Skin epidermis (tissue), 12 donors: Measurements from ENCODE around the gene NPAS2.

Experiments used
- H3K27ac ChIP-seq, 21 experiments: fragments of 200-600 bp; sonication (generic) in 11 of 21; one replicate each; pipeline ENCODE4 v1.5.0; 2020; ENCODE audit warnings: mild to moderate bottlenecking in 3 of 21, inconsistent platforms in 2 of 21, moderate library complexity in 2 of 21
- H3K4me3 ChIP-seq, 7 experiments: fragments of 200-600 bp; sonication (generic) in 2 of 7; one replicate each; pipeline ENCODE4 v1.5.0; 2020; ENCODE audit warnings: inconsistent platforms in 2 of 7, mild to moderate bottlenecking in 2 of 7, moderate library complexity in 1 of 7

Gene NPAS2

DNA sequence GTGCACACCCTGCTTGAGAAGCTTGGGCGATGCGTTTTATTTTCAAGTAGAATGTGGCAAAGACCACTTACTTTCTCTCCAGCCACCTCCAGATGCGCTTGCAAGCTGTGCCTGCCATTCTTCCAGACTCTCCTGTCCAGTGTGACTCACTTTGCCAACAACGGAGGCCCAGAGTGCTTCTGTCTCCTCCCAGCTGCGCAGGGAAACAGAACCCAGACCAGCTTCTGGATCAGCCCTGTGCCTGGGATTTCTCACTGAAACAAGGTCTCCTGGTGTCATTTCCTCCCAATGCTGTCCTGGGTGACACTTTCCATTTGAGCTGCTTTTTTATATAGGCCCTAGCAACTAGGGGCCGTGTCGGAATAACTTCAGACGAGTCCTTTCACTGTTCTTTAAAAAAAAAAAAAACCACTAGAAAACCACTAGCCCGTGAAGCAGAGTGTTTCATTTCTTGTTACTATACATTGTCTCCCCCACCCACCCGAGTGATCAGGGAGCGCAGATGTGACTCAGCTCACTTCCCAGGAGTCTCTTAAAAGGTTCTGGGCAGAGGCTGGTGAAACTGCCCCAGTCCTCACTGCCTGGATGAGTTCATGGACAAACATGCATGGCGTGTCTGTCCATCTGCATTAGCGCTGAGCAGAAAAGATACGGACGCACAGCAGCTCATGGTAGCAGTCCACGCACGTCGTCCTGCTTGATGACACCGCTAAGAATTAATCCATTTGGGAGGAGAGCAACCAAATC lies 156.9 kb downstream of the NPAS2 start:
- Histone ChIP-seq H3K27ac (no peak overlapping the region), H3K4me3 (no peak overlapping the region)

GRCh38 chr2:100977511-100977910 lies 157.6 kb downstream of the NPAS2 start:
- Histone ChIP-seq H3K4me3 (no peak overlapping the region), H3K27ac (no peak overlapping the region)

DNA sequence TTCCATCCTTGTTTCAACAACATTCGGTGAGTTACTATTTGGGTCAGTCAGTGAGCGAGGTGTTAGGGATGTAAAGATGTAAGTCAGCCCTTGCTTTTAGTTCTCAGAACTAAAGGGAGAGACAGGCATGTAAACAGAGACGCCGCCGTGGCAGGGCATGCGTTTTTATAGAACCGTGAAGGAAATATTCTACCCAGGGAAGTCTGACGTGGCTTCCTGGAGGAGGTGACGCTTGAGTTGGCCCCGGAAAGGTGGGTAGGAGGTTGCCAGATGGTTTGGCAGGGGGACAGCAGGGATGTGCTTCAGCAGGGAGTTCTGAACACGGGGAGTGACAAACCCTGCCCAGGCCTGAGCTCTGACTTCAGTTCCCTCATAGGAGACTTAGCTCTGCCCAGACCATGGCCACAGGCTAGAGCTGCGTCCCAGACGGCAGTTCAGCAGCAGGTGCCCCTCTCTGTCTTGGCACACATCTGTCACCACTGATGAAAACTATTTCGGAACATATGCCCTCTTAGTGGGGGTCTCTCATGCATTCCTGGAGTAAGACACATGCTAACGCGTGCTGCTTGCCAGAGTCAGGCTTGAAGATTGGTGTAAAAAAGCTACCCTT lies 158.7 kb downstream of the NPAS2 start:
- Histone ChIP-seq H3K4me3 (no peak overlapping the region), H3K27ac (no peak overlapping the region)

DNA sequence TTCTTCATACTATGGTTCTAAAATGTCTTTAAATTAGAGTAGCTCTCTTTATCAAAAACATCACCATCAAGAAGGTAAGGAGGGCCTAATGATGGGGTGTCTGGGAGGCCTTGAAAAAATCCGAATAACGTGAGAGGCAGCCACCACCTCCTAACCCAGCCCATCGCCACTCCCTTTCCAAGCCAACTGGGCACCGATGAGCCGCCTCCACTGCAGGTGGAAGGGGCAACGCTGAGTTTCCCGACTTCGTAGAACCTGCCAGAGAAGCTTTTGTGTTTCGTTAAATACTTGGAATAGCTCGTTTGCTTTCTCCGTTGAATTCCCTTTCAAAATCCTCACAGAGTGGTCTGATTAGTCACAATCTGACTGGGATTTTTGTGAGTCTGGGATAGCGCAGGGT lies 160.1 kb downstream of the NPAS2 start:
- Histone ChIP-seq H3K4me3 (no peak overlapping the region), H3K27ac (no peak overlapping the region)

DNA sequence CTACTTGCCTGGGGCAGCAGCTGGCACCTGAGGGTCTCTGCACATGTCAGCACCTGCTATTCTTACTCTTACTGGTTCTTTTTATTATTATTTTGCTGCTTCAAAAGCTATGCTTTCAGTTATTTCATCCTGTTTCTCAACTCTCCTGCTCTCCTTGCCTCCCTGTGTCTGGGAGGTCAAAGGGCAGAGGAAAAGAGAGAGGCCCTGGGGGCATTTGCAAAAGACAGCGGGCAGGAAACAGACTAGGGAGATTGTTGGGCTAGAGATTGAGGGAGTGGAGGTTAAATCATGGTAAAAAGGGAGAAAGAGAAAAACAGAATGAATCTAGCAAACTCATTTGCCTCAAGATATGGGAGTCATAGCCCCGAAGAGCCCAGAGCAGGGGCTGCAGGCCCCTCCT lies 161.1 kb downstream of the NPAS2 start:
- H3K4me3 ChIP-seq = no peak overlapping the region
- H3K27ac ChIP-seq = no peak overlapping the region

DNA sequence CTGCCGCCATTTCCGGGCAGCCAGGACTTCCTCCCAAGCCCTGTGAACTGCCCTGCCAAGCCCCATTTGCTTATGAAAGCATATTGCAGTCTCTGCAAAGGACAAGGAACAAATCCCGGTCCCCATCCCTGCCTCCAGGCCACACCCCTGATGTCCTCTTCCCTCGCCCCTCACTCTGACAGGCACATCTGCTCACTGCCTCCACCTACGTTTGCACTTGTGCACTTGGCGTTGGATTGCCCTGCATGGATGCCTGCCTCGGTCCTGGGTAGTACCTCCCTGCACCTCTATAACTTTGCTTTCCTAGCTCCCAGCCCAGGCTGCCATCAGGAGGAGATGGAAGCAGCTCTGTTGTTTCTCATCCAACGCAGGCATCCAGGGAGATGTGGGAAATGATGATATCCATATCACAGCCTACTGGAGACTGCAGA lies 162.5 kb downstream of the NPAS2 start:
- H3K4me3 ChIP-seq = no peak overlapping the region
- no peak overlapping the region for H3K27ac ChIP-seq

DNA sequence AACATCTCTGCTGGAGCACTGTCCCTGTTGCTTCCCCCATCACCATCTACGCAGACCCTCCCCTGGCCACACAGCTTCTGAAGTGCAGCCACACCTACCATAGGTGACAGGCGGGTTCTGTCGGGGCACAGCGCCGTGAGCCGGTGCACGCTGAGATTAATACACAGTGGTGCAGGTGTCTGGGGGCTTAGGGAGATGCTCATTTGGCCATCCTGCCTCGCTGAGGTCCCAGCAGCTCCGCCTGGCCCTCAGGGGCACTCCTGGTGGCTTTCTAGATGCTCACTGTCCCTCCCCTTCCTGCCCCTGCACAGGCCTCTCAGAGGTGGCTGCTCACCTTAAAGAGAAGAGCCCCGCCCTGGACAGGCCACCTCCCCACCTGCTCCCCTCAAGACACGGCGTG lies 163.3 kb downstream of the NPAS2 start:
- Histone ChIP-seq H3K27ac (no peak overlapping the region), H3K4me3 (no peak overlapping the region)

DNA sequence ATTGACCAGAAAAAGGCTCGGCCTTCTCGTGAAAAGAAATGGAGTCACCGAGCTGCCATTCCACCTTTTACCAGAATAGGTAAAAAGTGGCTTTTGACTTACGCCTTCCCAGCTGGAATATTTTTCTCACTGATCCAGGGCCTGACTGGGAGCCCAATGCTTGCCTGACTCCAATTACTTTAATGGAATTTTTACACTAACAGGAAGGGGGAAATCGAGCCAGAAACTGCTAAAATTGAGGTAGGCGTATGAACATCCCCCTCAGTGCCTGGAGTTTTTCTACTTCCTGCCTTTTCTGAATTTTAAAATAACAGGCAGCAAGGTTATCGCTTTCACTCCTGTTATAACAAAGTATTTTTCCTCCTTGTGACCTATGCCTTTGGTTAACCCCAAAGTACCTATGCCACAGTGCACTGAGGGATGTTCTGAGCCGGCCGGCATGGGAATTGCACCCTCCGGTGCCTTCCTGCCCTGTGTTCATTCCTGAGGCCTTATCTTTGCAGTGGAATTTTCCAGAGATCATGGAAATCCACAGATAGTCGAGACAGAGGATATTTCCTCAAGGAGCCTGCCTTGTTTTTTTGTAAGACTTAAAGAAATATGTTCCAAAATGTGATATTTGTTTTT lies 163.9 kb downstream of the NPAS2 start:
- Histone ChIP-seq H3K27ac (peak overlapping the region in 1 of 21 experiments; percentile 34), H3K4me3 (no peak overlapping the region)

DNA sequence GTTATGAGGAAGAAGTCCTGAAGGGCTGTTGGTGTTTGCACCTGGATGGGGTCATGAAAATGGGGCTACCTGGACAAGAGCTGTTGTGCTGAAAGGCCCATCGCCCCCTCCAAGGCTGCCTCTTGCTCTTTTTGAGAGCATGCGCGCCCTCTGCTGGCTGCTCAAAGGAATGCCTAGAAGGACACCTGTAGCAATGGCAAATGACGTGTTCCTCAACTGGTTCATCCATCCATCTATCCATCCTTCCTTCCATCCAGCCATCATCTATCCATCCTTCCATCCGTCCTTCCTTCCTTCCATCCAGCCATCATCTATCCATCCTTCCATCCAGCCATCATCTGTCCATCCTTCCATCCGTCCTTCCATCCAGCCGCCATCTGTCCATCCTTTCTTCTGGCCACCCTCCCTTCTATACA lies 165.0 kb downstream of the NPAS2 start:
- Histone ChIP-seq H3K27ac (no peak overlapping the region), H3K4me3 (no peak overlapping the region)

DNA sequence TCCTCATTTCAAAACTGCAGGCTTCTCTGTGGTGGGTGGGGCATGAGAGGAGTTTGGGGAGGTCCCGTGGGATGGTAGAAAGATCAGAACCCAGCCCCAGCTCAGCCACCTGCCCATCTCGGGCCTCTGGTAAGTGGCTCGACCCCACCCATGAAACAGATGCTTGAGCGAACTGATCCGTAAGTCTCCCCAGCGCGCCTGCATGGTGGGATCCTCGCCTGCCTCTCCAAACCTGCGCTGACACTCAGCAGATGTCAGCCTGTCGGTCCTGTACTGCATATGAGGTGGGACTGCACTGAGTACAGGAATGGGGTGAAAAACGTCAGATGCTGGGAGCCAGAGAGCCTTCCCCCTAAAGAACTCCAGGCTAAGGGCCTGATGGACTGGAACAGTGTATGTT lies 166.2 kb downstream of the NPAS2 start:
- Histone ChIP-seq H3K27ac (no peak overlapping the region), H3K4me3 (no peak overlapping the region)

GRCh38 chr2:100987536-100987935 lies 167.6 kb downstream of the NPAS2 start:
- Histone ChIP-seq H3K4me3 (no peak overlapping the region), H3K27ac (no peak overlapping the region)

DNA sequence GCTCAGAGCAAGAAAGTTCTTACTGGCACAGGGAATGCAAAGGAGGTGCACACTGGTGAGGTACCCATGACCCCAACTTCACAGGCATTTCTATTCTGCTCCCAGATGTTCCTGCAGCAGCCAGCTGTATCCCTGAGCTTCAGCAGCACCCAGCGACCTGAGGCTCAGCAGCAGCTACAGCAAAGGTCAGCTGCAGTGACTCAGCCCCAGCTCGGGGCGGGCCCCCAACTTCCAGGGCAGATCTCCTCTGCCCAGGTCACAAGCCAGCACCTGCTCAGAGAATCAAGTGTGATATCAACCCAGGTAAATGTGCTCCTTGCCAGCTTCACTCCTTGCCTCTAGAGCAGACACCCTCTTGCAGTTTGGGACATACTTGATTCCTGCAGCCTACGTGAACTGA lies 168.0 kb downstream of the NPAS2 start:
- Histone ChIP-seq H3K4me3 (no peak overlapping the region), H3K27ac (no peak overlapping the region)

GRCh38 chr2:100988630-100989417 lies 168.9 kb downstream of the NPAS2 start:
- H3K27ac ChIP-seq = no peak overlapping the region
- no peak overlapping the region for H3K4me3 ChIP-seq

- H3K27ac ChIP-seq = no peak overlapping the region
These were observed 169.7 kb downstream of the NPAS2 start for GRCh38 chr2:100989666-100990065.

GRCh38 chr2:100990166-100990565 lies 170.2 kb downstream of the NPAS2 start:
- Histone ChIP-seq H3K27ac (no peak overlapping the region), H3K4me3 (no peak overlapping the region)

More at GRCh38 chr2:100989666-100990065, 169.7 kb downstream of the NPAS2 start:
- no peak overlapping the region for H3K4me3 ChIP-seq

DNA sequence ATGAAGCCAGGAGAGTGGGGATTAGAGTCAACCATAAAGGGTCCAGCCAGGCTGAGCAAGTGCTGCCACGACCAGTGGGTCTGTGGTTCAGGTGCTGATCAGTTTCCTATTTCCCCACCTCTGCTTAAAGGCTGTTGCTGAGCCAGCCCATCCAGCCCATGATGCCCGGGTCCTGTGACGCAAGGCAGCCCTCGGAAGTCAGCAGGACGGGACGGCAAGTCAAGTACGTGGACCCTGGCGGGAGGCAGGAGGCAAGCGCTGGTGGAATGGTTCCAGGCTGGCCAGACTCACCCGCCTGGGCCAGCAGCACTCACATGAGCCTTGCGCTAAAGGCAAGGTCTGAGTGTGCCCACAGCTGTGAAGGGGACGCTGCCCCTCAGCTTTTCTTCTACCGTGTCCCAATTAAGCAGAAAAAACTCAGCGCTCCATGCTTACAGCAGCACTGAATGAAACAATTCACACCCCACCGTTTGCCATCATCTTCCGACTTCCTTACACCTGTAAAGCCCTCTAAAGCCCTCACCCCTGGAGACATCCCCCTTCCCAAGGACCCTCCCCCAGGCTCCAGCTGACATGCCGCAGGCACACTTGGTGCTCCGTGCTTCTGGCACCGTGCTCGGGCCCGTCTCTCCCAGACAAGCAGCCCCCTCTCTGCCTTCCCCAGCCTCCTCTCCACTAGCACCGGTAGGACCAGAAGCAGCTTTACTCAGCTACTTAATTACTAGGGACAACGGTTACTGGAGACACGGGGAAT lies 170.9 kb downstream of the NPAS2 start:
- no peak overlapping the region for H3K4me3 ChIP-seq
- no peak overlapping the region for H3K27ac ChIP-seq

GRCh38 chr2:100991404-100991773 lies 171.4 kb downstream of the NPAS2 start:
- Histone ChIP-seq H3K4me3 (no peak overlapping the region), H3K27ac (no peak overlapping the region)

GRCh38 chr2:100992262-100992661 lies 172.3 kb downstream of the NPAS2 start:
- H3K4me3 ChIP-seq = no peak overlapping the region
- no peak overlapping the region for H3K27ac ChIP-seq

DNA sequence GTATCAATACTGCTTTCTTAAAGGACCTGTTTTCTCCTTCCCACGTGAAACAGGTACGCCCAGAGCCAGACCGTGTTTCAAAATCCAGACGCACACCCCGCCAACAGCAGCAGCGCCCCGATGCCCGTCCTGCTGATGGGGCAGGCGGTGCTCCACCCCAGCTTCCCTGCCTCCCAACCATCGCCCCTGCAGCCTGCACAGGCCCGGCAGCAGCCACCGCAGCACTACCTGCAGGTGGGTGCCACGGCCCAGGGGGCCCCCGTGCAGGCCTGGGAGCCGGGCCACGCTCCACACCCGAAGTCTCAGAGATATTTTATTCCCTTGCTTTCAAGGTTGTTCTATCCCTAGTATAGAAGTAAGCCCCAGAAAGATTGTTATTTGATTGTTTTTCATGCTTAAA lies 173.4 kb downstream of the NPAS2 start:
- H3K4me3 ChIP-seq = no peak overlapping the region
- H3K27ac ChIP-seq = no peak overlapping the region
